Smooth muscle cell (in vitro differentiated cells): ENCODE data around the gene FREM3. TPM values are rescaled to one million over a fixed set of nuclear protein-coding genes. Genes with fewer than 3 reads are reported as not detected.

Experiments used
- DNase-seq: peaks from one replicate; lab custom pipeline; 2025; ENCODE audit not compliant: unreplicated experiment; lab: John Stamatoyannopoulos, UW
- H2AFZ ChIP-seq: fragments of 200-600 bp; sonication (generic); 2 replicates; pipeline ENCODE4 v1.6.0; 2016; ENCODE audit warnings: antibody characterized with exemption, low read depth, mild to moderate bottlenecking
- H3F3A ChIP-seq: fragments of 200-600 bp; sonication (generic); 2 replicates; pipeline ENCODE4 v1.6.0; 2017; ENCODE audit warnings: antibody characterized with exemption, low read depth
- H3K27ac ChIP-seq: fragments of 200-600 bp; sonication (generic); 2 replicates; pipeline ENCODE4 v1.5.1; 2016; ENCODE audit warnings: low read depth, mild to moderate bottlenecking
- H3K27me3 ChIP-seq: fragments of 200-600 bp; sonication (generic); 2 replicates; pipeline ENCODE4 v1.6.1; 2016; ENCODE audit warnings: low read depth, mild to moderate bottlenecking
- H3K36me3 ChIP-seq: fragments of 200-600 bp; sonication (generic); 2 replicates; pipeline ENCODE4 v1.5.1; 2016; ENCODE audit warnings: low read depth
- H3K4me1 ChIP-seq: fragments of 200-600 bp; sonication (generic); 2 replicates; pipeline ENCODE4 v1.5.1; 2016; ENCODE audit warnings: low read depth
- H3K4me2 ChIP-seq: fragments of 200-600 bp; sonication (generic); 2 replicates; pipeline ENCODE4 v1.6.0; 2016; ENCODE audit warnings: mild to moderate bottlenecking
- H3K4me3 ChIP-seq: fragments of 200-600 bp; sonication (generic); 2 replicates; pipeline ENCODE4 v1.5.1; 2016; ENCODE audit warnings: mild to moderate bottlenecking
- H3K79me2 ChIP-seq: fragments of 200-600 bp; sonication (generic); 2 replicates; pipeline ENCODE4 v1.6.0; 2016; ENCODE audit warnings: low read depth, mild to moderate bottlenecking
- H3K9ac ChIP-seq: fragments of 200-600 bp; sonication (generic); 2 replicates; pipeline ENCODE4 v1.6.0; 2016; ENCODE audit warnings: low read depth
- H3K9me3 ChIP-seq: fragments of 200-600 bp; sonication (generic); replicated peaks from 2 replicates; pipeline ENCODE4 v1.5.1; 2016; ENCODE audit warnings: low read depth
- H4K20me1 ChIP-seq: fragments of 200-600 bp; sonication (generic); 2 replicates; pipeline ENCODE4 v1.6.0; 2016; ENCODE audit warnings: low read depth
- WGBS: methylation state at CpG from one replicate; pipeline ENCODE4 v1.1.7; 2016; ENCODE audit warnings: low lambda C conversion rate; 5-methylcytosine and 5-hydroxymethylcytosine counted together
- polyA plus RNA-seq: library from polyadenylated mRNA; unstranded; fragments of >200 nt; fragmentation: Nextera tagmentation; extraction: Ambion mirVana; gene quantifications from 2 replicates; pipeline ENCODE4 v1.2.1, GENCODE V29; 2016
- total RNA-seq: library from RNA; depleted of rRNA; stranded (reverse); fragments of >200 nt; gene quantifications from 2 replicates; pipeline ENCODE4 v1.2.3, GENCODE V29; 2014
- TF ChIP-seq, protein P1 (sequence below): fragments of 200-600 bp; sonication (generic); IDR thresholded peaks from 2 replicates; pipeline ENCODE4 v1.5.1; 2017; ENCODE audit warnings: borderline replicate concordance, mild to moderate bottlenecking, antibody characterized with exemption; ENCODE audit not compliant: insufficient read depth, poor library complexity, severe bottlenecking

The FREM3 gene
- total RNA-seq = not detected in 2 replicates
- not detected in 2 replicates for polyA plus RNA-seq

DNA sequence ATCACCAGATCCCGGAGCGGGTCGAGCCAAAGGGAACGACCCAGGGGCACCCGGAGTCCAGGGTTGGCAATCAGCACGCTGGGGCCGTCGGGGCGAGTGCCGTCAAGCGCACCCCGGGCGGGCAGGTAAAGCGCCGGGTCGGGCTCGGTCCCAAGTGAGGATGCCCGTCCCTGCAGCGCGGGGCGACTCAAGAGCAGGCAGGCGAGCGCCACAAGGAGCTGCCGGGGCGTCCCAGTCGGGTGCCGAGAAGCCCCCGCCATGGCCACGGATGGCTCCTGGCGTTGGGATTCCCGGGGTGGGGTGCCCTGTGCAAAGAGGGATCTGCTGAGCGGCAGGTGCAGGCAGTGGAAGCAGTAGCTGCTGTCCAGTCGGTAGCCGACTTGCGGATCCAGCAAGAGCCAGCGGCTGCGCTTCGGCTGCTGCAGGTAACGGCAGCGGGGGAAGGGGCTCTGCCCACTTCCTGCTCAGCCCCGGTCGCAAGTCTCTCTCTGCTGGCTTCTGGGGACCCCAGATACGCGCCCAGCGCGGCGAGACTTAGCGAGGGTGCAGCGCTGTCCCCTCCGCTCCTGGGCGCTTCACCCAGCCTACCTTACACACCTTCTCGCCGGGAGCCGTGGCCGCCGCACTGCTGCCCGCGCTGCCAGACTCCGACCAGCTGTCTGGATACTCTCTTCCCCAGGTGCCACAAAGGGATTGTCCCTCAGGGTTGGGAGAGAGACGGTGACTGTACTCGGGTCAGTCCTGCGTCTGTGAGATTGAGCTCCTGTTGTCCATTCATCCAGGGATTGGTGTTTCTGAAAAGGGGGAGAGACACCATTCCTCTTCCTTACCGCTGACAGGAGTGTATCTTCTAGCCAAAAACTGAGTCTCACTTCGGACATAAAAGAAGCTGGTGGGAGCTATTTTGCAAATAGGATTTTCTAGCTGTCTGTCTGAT, at the start of gene FREM3:
TSS of gene FREM3 (minus strand) at position 260 of the 937 bp plus-strand sequence. CDS start at position 260, 0 bp downstream.
- DNase-seq = no peak
- TF ChIP-seq, protein P1, sequence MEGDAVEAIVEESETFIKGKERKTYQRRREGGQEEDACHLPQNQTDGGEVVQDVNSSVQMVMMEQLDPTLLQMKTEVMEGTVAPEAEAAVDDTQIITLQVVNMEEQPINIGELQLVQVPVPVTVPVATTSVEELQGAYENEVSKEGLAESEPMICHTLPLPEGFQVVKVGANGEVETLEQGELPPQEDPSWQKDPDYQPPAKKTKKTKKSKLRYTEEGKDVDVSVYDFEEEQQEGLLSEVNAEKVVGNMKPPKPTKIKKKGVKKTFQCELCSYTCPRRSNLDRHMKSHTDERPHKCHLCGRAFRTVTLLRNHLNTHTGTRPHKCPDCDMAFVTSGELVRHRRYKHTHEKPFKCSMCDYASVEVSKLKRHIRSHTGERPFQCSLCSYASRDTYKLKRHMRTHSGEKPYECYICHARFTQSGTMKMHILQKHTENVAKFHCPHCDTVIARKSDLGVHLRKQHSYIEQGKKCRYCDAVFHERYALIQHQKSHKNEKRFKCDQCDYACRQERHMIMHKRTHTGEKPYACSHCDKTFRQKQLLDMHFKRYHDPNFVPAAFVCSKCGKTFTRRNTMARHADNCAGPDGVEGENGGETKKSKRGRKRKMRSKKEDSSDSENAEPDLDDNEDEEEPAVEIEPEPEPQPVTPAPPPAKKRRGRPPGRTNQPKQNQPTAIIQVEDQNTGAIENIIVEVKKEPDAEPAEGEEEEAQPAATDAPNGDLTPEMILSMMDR = no peak
- peak within 1 kb of the TSS; percentile 12 for H3K4me2 ChIP-seq
- H3F3A ChIP-seq = no peaks in the 10 kb centered on the region
- no peaks in the 10 kb centered on the region for H3K4me1 ChIP-seq
- H3K9ac ChIP-seq = no peak within 1 kb of the TSS
- no peak within 1 kb of the TSS for H3K27ac ChIP-seq
- H3K36me3 ChIP-seq = no peaks in the 10 kb centered on the region
- H3K9me3 ChIP-seq = no peaks in the 10 kb centered on the region
- H2AFZ ChIP-seq = no peak within 1 kb of the TSS
- no peaks in the 10 kb centered on the region for H4K20me1 ChIP-seq
- WGBS = 4% methylated on average over 64 of the region's 64 CpGs
- H3K79me2 ChIP-seq = no peaks in the 10 kb centered on the region
- H3K4me3 ChIP-seq = peak within 1 kb of the TSS; percentile 13
- H3K27me3 ChIP-seq = peaks cover 68% of the 10 kb centered on the region

DNA sequence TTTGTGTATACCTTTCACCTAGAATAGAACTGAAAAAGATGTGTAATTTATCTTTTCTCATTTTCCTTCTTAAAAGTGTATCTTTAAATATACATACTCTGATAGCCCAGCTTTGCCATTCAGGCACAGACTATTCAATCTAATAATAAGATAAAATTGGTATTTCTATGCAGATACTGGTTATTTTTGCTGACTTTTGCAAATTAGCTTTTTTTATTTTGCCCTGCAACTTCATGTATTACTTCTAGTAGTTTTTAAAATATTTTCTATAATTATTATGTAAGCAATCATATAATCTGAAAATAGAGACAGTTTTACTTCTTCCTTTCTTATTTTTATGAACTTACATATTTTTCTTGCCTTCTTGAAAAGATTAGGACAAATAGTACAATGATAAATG, 45.4 kb upstream of the FREM3 start:
- TF ChIP-seq, protein P1 = no peak
- DNase-seq = no peak

DNA sequence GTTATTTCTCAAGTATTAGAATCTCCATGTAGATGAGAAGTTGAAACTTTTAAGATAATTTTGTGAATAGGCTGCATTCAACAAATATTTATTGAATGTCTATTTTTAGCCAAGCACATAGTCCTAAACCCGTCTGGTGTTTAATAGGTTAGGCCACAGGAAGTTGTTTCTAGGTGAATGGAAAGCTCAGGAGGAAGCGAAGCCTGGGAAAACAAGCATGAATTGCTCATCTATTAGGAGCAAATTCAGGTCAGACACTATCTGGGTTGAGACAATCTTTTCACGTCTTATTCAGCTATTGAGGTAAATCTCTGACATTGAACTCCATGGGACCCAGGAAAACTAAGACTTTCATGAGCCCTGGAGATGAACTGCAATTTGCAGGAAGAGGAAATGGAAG, 43.1 kb upstream of the FREM3 start:
- no peak overlapping the region for H3K4me3 ChIP-seq
- no peak overlapping the region for H3K9ac ChIP-seq
- no peaks in the 10 kb centered on the region for H3K36me3 ChIP-seq
- no peak overlapping the region for H3K4me2 ChIP-seq
- DNase-seq = no peak
- H3K27me3 ChIP-seq = no peaks in the 10 kb centered on the region
- no peaks in the 10 kb centered on the region for H3K4me1 ChIP-seq
- H2AFZ ChIP-seq = no peak overlapping the region
- WGBS = 76% methylated on average over 3 of the region's 3 CpGs
- H3F3A ChIP-seq = no peaks in the 10 kb centered on the region
- H3K9me3 ChIP-seq = no peaks in the 10 kb centered on the region
- TF ChIP-seq, protein P1 = no peak
- H3K79me2 ChIP-seq = no peaks in the 10 kb centered on the region
- no peaks in the 10 kb centered on the region for H4K20me1 ChIP-seq
- H3K27ac ChIP-seq = no peak overlapping the region

More for the DNA sequence above, 45.4 kb upstream of the FREM3 start:
- Histone ChIP-seq H2AFZ (no peak overlapping the region), H3K27ac (no peak overlapping the region), H3K9ac (no peak overlapping the region), H3K4me1 (no peaks in the 10 kb centered on the region), H3K4me3 (no peak overlapping the region), H4K20me1 (no peaks in the 10 kb centered on the region), H3K79me2 (no peaks in the 10 kb centered on the region), H3K9me3 (no peaks in the 10 kb centered on the region), H3K36me3 (no peaks in the 10 kb centered on the region), H3F3A (no peaks in the 10 kb centered on the region), H3K4me2 (no peak overlapping the region), H3K27me3 (no peaks in the 10 kb centered on the region)
